ENCODE results near the gene SDHA.

Gene SDHA

GRCh38 chr5:217494-218456 is at the start of gene SDHA, which contains the start of gene CCDC127:
TSS of gene SDHA (plus strand) at chr5:218320. CDS start at chr5:218356, 36 bp downstream.
TSS of gene CCDC127 (minus strand) at chr5:218153. CDS start at chr5:216849, 1,304 bp downstream.
- DNase-seq: peak; percentile 97 to 98

- no peak for DNase-seq
Measured at GRCh38 chr5:169071-169727, 48.9 kb upstream of the SDHA start.

GRCh38 chr5:169728-170094 is 48.4 kb upstream of the SDHA start:
- DNase-seq: no peak

DNA sequence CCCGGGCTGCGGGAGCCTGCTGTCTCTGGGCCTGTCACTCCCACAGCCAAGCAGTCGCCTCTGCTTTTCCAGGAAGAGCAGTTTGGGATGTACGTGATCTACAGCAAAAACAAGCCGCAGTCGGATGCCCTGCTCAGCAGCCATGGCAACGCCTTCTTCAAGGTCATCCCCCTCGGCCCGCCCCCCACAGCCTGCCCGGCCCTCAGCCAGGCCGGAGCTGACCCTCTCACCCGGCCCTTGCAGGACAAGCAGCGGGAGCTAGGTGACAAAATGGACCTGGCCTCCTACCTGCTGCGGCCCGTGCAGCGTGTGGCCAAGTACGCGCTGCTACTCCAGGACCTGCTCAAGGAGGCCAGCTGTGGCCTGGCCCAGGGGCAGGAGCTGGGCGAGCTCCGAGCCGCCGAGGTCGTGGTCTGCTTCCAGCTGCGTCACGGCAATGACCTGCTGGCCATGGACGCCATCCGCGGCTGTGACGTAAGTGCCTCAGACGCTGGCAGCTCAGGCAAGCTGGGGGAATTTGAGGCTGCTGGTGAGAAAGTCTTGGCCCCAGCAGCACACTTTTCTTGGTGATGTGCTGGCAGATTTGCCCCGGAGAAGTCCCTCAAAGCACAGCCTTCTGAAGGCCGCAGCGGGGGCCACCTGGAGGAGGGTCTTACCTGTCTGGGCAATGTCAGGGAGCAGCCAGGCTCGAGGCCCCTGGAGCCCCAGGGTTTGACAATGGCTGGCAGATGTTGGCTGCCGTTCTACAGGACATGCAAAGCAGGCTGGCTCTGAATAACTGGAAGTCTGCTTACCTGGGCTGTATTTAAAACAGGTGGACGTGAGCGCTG is 46.9 kb upstream of the SDHA start:
- no peak for DNase-seq

GRCh38 chr5:171801-172331 is 46.3 kb upstream of the SDHA start:
- DNase-seq: no peak

DNA sequence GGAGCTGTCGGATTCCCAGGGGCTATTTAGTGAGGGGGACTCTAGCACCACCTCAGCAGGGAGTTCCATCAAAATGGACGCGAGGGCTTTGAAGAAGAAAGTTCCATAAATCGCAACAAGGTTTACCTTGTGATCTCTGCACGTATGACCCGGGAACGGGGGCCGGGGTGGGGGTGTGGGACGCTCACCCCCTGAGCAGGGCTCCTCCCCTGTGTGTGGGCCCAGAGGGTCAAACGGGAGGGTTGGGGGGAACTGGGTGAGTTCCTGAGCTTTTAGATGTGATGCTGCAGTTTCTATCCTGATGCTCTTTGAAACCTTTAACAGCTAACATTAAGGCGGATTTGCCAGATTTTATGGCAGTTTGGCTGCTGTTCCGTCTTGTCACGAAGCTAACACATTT is 45.7 kb upstream of the SDHA start:
- DNase-seq: no peak

- no peak for DNase-seq
Measured at GRCh38 chr5:172841-173251, 45.3 kb upstream of the SDHA start.

GRCh38 chr5:173392-174290 is 44.5 kb upstream of the SDHA start:
- no peak for DNase-seq

DNA sequence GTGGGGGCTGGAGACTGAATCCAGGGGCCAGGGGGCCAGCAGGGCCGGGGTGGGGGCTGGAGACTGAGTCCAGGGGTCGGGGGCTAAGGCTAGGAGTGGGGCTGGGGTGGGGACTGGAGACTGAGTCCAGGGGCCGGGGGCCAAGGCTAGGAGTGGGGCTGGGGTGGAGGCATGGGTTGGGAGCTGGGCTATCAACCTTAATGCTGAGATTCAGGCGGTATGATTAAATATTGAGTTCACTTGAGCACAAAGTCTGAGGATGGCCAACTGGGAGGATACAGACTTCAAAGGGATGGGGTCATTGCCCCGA is 43.9 kb upstream of the SDHA start:
- no peak for DNase-seq

DNA sequence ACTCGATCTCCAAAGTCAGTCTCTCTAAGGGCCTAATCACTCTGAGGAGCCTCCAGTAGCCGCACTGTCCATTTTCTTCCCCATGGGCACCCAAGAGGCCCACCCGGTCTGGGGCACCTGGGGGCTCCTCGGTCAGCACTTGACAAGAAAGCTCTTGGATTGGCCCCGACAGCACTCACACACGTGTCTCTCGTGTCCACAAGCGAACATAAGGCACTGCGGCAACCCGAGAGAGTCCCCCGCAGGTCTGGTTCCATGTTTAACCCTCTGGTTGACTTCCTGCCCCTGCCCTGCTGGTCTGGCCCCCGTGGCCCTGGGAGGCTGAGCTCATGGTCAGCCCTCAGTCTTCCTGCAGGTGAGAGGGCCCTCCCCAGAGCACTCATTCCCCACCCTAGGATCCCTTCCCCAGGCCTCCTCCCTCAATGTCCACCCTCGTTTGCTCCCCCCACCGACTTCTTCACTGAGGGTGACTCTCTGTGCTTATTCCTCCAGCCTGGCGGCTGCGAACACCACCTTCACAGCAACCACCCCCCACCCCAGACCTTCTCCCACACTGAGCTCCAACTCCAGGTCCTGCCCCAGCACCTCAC is 43.1 kb upstream of the SDHA start:
- DNase-seq: no peak

DNA sequence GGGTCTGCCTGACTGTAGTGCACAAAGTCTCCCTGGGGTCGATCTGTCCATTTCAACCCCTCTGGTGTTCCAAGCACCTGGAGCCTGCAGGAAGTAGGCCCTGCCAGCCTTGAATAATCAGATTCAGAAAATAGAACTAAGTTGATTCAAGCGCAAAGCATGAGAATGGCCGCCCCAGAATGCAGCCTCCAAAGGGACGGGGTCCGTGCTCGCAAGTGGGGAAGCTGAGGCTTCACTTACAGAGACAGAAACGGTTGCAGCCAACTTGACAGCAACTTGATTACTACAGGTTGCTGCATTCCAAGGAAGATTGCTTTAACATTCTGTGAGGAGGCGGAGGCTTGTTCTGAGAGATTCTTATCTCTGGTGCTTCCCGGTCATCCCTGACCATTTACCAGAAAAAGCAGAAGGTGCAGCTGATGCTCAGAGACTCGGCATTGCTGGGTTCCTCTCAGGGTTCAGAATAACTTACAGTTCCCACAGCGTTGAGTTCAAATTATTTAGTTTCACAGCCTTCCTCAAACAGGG is 41.8 kb upstream of the SDHA start:
- no peak for DNase-seq

- no peak for DNase-seq
Measured at GRCh38 chr5:178110-178509, 40.0 kb upstream of the SDHA start.

- DNase-seq: no peak
Measured at GRCh38 chr5:179401-179800, 38.7 kb upstream of the SDHA start.

DNA sequence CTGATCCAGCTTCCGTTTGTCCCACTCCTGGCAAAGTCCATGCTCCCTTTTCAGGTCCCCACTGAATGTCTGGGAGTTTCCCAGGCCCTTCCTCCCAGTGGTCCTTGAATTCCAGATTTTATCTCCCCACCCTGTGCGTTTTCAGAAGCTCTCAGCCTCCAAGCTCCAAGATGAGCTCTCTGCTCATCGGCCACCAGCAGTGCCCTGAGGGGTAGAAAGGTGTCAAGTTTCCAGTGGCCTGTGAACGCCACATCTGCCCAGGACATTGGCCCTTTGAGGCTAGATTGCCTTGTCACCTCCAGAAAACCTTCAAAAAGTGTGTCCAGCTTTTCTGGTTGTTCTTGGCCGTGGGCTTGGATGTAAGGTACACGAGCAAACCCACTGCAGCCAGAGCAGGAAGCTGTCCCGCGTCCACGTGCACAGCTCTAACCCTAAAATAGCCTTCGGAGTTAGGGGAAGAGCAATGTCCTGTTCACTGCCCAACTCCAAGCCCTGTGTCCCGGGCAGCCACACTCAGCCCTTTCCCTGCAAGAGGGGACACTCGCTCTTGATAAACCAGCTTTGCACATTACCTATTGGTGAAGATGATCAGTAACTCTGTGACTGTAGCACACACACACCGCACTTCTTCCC is 37.7 kb upstream of the SDHA start:
- DNase-seq: no peak

DNA sequence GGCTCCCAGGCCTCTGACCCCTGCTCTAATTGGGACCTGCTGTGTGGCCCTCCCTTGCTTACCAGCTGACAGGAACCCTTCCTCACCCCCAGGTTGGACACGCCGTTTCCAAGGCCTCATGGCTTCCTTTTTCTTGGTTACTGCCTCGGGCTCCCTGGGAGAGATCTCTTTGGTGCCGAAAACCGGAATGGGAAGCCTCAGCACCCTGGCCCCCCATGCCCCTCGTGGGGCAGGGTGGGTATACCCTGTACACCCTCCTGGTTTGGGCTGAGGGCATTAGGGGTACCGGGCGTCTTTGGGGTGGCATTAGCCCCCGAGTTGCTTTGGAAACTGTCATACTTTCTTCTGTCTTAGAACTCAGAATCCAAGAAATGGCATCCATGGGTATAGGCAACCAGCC is 37.0 kb upstream of the SDHA start:
- DNase-seq: no peak

GRCh38 chr5:181566-181965 is 36.6 kb upstream of the SDHA start:
- DNase-seq: no peak

DNA sequence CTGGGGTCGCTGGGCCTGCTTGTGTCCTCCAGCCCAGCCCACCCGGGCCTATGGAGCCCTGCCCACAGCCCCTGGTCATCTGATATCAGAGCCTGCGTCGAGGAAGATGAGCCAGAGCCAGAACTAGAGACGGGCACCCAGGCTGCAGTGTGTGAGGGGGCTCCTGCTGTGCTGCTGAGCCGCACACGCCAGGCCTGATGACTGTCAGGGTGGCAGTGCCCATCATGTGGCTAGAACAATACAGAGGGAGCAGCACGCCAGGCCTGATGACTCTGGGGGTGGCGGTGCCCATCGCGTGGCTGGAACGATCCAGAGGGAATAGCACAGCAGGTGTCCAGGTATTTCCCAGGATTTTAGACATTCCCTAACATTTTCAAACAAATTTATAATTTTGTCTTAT is 36.0 kb upstream of the SDHA start:
- DNase-seq: no peak

DNA sequence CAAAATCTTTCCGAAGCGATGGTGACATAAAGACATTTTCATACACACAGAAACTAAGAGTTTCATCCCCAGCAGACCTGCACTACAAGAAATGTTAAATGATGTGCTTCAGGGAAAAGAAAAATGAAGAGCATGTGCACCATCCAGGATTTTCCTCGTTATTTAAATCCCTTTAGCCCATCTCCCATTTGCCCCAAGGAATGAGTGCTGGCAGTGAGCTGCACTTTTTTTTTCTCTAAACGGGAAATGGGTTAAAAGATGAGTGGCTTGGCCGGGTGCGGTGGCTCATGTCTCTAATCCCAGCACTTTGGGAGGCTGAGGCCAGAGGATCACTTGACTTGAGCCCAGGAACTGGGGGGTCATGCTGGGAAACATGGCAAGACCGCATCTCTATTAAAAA is 33.6 kb upstream of the SDHA start:
- DNase-seq: no peak

GRCh38 chr5:185095-186070 is 32.7 kb upstream of the SDHA start:
- DNase-seq: no peak

Measured in activated T-cell treated with anti-CD3 and anti-CD28 coated beads, Interleukin-2, amount 50 U/mL, for 48 hours (primary cell).